ENCODE data around the gene FLII.
"Not testable (repeated sequence)": the region's sequence is repeated elsewhere in the genome, so short reads cannot be mapped to it uniquely, and the experiment has no call there.

FLII gene

DNA sequence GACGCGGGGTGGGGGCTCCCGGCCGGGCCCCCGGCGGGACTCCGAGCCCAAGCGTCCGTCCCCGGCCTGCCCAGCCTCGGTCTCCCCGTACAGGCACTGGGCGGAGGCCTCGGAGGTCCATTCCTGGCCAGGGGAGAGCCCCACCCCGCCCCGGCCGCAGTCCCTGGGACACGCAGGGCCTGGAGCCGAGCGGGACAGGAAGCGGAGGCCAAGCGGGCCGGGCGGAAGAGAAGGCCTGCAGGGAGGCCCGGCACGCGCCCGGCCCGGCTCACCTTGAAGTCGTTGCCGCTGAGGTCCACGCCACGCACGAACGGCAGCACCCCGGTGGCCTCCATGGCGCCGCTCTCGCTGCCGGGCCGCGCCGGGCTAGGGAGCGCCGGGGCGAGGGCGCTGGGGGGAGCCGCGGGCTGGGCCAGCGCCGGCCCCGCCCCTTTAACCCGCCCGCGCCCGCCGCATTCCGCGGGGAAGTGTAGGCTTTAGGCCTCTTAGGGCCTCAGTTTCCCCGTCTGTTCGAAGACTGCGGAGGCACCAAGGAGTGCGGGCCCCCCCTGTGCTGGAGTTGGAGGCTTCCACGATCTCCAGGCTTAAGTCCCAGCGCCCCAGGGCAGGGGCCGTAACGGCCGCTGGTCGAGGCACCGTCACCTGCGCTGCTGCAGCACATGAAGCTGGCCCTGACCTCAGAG, at the start of gene FLII:
Gene FLII (minus strand): TSS at position 383 of the 683 bp plus-strand sequence. CDS start 48 bp downstream, at position 335.
- DNase-seq (ENCODE audit: low read depth in 3 of 3): peak; percentile 31 to 55 (median 37)

DNA sequence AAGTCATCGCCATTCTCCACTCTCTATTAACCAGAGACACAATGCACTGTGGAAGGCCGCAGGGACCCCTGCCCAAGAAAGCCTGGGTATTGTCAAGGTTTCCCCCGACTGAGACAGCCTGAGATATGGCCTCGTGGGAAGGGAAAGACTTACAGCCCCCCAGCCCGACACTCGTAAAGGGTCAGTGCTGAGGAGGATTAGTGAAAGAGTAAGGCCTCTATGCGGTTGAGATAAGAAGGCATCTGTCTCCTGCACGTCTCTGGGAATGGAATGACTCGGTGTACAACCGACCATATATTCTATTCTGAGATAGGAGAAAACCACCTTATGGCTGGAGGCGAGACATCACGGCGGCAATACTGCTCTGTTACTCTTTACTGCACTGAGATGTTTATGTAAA, 44.7 kb upstream of the FLII start:
- not testable (repeated sequence) for DNase-seq (ENCODE audit: low read depth in 3 of 3)

DNA sequence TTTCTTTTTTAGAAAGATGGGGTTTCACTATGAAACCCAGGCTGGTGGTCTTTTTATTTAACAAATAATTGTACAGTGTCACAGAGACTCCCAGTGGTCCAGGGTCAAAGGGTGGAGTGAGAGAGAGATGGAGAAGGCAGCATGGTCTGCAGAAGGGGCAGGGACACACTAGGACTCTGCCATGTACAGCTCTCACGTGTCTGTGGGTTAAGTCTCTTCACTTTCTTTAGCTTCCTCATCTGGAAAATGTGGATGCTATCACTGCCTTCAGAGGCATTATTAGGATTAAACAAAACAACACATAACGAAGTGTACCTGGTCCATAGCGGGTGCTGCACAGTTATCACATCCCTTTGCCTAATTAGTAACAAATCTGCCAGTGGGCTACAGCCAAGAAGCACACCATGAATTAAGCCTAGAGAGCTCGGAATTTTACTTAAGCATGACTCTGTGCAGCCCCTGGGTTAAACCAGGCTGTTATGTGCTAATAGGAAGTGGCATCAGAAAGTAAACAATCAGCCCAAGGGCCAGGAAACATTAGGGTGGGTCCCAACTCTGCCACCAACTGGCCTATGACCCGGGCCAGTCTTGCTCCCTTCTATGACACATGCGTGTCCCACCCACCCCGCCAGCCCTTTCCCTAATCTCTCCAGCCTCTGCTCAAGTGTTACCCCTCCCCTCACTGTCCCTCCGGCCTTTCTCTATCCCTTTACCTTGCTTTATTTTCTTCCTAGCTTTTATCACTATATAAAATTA, 42.4 kb upstream of the FLII start:
- no peak for DNase-seq (ENCODE audit: low read depth in 3 of 3)

DNA sequence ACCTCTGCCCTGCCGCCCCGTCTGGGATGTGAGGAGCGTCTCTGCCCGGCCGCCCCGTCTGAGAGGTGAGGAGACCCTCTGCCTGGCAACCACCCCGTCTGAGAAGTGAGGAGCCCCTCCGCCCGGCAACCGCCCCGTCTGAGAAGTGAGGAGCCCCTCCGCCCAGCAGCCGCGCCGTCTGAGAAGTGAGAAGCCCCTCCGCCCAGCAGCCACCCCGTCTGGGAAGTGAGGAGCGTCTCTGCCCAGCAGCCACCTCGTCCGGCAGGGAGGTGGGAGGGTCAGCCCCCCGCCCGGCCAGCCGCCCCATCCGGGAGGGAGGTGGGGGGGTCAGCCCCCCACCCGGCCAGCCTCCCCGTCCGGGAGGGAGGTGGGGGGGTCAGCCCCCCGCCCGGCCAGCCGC, 39.5 kb upstream of the FLII start:
- DNase-seq (ENCODE audit: low read depth in 3 of 3): not testable (repeated sequence)

DNA sequence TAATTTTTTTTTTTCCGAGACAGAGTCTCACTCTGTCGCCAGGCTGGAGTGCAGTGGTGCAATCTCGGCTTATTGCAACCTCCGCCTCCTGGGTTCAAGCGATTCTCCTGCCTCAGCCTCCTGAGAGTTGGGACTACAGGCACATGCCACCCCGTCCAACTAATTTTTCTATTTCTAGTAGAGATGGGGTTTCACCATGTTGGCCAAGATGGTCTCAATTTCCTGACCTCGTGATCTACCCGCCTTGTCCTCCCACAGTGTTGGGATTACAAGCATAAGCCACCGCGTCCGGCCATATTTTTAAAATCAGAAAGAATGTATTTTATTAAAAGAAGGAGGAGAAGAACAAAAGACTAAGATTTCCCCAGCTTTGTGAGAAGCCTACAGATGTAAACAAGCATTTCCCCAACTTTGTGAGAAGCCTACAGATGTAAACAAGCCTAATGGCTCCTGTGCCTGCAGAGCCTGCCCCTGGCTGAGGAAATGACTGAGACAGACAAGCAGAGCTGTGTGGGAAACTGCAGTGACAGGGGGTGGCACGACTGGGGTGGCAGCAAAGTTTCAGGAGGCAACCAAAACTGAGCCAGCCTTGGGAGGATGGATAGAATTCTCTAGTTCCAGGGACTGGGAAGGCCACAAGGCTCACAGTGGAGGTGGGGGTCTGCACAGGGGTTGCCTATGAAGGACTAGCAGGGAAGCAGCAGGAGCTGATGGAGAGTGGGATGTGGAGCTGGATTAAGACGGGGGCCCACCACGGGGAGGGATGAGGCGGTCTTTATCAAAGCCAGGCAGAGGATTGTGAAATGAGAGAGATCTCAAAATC, 33.4 kb upstream of the FLII start:
- DNase-seq (ENCODE audit: low read depth in 3 of 3): no peak

DNA sequence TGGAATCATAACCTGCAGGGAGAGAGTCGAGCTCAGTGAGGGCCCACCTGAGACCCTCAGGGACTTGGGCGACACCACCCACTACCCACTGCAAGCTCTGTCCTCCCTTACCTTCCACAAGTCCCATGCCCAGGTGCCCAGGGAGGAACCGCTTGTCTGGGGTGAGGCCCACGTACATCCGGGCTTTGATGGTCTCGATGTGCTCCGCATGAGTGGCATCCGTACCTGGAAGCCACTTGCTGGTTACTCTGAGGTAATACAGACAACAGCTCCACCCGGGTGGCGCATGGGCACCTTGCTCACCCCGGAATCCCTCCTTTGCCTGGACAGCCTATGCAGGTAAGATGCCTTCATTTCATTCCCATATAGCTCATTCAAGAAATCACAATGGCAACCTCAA, 26.8 kb upstream of the FLII start:
- DNase-seq (ENCODE audit: low read depth in 3 of 3): no peak

DNA sequence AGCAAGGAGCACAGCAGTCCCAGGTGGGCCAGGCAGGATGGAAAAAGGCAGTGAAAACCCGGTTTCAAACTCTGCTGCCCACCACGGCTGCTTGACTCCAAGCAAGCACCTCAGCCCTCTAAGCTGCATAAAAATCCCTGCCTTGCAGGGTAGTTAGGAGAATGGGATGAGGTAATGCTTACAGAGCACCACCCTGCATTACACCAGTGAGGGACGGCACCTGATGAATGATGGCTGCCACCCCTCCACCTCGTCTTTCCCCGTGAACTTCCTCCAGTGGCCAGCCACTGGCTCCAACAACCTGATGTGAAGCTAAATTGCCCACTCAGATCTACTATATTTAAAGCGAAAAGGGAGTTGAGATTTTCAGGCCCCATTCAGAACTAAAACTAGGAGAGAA, 23.2 kb upstream of the FLII start:
- DNase-seq (ENCODE audit: low read depth in 3 of 3): no peak

DNA sequence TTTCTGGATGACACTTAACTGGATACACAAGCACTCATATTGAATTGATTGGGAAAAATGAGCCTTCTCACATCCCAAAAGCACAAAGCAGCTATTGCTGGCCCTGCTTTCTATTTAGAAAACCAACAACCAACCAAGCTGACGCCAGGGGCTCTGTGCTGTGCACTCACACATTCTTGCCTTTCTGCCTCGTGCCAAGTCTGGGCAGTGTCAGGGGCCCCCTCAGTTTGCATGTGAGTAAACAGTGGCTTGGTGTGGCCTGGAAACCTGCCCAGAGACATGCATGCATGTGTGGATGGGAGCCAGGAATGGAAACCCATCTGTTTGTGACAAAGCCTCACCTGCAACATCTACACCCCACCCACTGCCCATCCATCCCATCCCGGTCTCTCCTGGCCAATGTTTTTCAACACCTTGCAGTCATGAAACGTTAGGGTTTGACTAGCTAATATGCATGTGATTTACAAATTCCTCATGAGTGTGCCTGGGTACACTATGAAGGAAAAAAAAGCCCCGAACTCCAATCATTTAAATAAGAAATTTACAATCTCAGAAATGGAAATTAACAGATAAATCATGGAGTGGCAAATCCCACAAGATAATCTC, 22.3 kb upstream of the FLII start:
- DNase-seq (ENCODE audit: low read depth in 3 of 3): no peak

DNA sequence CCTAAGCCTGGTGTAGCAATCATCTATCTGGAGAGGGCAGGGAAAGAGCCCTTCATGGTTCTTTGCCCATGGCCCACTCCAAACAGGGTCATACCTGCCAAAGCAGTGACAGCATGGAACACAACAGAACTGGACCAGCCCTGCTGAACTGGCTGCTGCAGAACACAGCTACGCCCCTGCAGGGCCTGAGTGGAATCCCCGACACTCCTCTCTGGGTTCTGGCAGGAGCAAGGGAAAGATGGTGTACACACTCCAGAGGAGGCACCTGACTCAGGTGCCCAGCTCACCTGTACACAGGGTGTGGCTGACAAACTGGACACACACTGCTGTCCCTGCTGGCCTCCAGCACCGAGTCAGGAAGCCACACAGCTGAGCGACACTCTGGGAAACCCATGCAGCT, 21.7 kb upstream of the FLII start:
- no peak for DNase-seq (ENCODE audit: low read depth in 3 of 3)

DNA sequence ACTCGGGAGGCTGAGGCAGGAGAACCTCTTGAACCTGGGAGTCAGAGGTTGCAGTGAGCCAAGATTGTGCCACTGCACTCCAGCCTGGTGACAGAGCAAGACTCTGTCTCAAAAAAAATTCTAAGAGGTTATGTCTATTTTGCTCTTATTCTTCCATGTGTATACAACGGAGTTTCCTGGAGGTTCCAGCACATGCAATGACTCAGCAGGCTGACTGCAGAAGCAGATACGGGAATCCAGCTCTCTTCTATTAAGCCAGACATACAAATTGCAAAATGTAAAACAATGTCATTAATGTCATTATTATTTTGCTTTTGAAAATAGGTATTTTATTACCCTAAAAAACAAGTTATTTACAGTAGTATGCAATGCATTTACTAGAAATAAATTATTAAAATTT, 20.3 kb upstream of the FLII start:
- no peak for DNase-seq (ENCODE audit: low read depth in 3 of 3)

DNA sequence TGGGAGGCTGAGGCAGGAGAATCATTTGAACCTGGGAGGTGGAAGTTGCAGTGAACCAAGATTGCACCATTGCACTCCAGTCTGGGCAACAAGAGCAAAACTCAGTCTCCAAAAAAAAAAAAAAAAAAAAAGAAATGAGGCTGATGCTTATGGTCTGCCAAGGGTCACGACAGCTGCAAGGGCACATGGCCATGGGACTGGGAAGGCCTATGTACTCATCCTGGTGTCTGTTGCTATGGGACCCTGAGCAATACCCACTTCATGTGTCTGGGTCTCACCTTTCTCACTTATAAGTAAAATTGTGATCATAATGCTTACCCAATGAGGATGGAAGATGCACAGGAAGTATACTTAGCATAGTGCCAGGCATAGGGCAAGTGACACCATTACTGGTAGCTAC, 18.5 kb upstream of the FLII start:
- no peak for DNase-seq (ENCODE audit: low read depth in 3 of 3)

DNA sequence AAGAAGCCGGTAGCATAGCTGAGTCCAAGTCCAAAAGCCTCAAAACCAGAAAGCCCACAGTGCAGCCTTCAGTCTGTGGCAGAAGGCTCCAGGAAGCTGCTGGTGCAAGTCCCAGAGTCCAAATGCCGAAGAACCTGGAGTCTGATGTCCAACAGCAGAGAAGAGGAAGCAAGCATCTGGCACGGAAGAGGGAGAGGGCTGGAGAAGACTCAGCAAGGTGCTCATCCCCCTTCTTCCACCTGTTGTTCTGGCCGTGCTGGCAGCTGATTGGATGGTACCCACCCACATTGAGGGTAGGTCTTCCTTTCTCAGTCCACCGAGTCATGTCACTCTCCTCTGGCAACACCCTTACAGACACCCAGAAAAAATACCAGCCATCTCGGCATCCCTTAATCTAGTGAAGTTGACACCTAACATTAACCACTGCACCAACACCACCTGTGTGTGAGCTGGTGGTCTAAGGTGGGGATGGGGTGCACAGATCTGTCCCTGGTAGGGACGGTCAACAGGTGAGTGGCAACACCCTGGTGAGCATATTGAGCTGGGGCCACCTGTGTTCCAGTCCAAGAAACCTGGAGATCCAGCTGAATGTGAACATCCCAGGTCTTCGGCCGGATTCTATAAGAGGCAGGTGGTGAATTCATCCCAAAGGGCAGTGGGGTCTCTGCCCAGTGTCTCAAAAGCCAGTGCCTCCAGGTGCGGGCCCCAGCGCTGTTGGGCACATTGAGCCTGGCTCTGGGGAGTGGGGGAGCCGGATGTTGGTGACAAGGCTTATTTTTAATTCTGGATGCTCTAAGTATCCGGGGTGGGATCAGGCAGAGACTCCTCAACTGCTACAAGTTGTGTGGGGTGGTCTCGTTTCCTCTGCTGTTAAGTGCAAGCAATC, 11.8 kb upstream of the FLII start:
- no peak for DNase-seq (ENCODE audit: low read depth in 3 of 3)

DNA sequence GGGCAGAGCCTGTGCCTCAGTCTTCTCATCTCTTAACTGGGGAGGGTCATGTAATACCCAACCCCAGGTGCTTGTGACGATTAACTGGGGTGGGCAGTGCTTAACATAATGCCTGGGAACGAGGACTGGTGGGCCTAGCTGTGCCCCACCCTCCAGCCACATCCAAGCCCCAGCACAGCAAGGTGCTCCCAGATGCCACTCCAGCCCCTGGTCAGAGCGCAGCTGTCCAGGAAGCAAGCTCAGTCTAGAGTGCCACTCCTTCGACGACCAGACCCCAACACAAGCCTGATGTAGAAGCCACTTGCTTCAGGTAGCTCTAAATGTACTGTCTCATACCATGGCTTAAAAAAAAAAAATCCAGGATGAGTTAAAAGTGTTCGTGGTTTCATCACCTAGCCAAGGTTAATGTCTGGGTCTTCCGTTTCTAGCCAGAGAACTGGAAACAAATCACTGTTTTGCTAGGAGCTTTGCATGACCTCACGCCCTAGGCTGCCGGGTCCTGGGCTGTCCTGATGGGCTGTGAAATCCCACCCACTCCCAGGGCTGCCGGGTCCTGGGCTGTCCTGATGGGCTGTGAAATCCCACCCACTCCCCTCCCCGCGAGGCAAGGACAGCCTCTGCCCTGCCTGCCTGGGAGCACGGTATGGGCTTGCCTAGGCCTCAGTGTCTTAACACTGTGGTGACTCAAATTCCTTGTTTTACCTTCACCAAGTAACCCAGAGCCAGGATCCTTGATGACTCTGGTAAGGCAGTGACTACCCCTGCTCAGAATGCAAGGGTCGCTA, 9.6 kb upstream of the FLII start:
- no peak for DNase-seq (ENCODE audit: low read depth in 3 of 3)

DNA sequence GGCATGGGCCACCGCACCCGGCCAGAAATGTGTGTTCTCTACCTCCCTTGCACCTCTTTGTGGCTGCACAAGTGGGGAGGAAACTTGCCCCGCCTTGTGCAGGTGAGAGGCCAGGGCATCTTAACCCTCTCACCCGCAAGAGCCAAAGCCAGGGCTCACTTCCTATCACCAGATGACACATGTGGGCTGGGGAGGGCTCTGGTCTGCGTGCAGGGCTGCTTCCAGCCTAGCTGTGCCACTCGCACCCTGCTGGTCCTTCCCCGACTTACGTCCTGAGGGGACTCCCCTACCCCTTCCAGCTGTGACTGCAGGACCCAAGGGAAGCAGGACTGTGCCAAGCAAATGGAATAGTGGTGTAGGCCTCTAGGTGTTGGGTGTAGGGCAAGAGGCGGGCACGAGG, 8.8 kb upstream of the FLII start:
- no peak for DNase-seq (ENCODE audit: low read depth in 3 of 3)

DNA sequence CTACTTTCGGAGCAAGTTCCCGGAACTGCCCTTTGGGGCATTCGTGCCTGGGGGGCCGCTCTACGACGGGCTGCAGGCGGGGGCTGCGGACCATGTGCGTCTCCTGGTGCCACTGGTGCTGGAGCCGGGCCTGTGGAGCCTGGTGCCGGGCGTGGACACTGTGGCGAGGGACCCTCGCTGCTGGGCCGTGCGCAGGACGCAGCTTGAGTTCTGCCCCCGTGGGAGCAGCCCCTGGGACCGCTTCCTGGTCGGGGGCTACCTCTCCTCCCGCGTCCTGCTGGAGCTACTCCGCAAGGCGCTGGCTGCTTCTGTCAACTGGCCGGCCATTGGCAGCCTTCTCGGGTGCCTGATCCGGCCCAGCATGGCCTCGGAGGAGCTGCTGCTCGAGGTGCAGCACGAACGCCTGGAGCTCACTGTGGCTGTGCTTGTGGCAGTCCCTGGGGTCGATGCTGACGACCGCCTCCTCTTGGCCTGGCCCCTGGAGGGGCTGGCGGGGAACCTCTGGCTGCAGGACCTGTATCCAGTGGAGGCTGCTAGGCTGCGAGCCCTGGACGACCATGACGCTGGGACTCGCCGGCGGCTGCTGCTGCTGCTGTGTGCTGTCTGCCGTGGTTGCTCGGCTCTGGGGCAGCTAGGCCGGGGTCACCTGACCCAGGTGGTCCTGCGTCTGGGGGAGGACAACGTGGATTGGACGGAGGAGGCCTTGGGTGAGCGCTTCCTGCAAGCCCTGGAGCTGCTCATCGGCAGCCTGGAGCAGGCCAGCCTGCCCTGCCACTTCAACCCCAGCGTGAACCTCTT, 5.5 kb upstream of the FLII start:
- DNase-seq (ENCODE audit: low read depth in 3 of 3): no peak

DNA sequence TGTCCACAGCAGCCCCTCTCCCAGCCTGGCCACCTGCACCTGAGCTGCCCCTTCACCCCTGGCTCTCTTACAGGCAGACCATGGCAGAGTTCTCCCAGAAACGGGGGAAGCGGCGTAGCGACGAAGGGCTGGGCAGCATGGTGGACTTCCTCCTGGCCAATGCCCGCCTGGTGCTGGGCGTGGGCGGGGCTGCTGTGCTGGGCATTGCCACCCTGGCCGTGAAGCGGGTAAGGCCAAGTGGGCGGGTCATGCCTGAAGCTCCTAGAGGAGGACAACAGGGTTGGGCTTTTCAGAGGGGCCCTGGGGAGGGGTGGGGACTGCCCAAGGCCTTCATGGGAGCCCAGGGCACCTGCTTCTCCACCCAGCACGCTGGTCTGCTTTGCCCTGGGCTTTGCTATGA, 4.1 kb upstream of the FLII start:
- DNase-seq (ENCODE audit: low read depth in 3 of 3): no peak

DNA sequence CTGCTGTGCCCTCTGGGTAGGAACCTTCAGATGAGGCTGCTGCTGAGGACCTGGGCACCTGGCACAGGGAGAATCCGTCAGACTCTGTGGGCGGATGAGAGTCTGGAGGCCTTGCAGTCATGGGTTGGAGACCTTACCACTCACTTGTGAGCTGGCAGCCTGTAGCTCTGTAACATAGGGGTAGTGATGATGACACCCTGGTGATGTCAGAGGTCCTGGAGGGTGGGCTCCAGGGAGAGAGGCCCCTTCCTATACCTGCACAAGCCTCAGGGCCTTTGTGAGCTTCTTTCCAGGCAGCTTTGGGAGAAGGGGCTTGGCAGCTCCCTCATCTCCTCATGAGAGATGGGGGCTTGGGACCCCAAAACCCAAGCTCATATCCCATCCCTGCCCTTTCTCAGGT, 3.6 kb upstream of the FLII start:
- DNase-seq (ENCODE audit: low read depth in 3 of 3): no peak

DNA sequence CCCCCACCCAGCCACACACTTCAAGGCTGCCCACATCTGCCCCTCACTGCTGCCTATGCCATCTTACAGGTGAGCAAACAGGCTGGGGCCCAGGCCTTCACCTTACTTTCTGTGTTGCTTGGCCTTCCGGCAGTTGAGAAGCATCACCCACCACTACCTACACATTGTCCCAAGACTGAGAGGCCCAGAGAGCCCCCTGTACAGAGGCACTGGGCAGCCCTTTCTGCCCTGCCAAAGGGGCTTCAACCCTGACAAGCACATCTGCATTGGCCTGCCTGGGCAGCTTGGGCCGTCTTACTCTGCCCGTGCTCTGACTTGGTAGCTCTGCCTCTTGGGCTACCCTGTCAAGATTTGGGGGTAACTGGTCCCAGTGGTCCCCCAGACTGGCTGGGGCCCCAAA, 3.1 kb upstream of the FLII start:
- no peak for DNase-seq (ENCODE audit: low read depth in 3 of 3)

DNA sequence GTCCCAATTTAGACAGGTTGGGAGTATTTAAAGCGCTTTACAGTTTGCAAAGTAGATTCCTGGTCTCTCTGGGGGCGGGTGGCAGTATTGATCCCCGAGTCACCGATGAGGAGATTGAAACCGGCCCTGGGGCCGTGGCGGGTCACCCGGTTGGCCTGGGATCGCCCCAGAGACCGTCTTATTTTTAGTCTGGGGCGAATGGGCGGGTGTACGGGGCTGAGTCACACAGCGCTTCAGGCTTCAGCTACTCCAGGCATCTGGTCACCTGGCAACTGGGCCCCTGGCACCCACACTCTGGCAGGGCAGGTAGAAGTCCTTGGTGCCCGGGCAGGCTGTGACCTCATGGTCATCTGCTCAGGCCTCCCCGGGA, 2.6 kb upstream of the FLII start:
- DNase-seq (ENCODE audit: low read depth in 3 of 3): peak in 1 of 3 experiments; percentile 22
